SK-N-SH (cell line): Measurements from ENCODE around the gene ADGRG3. TPM values are rescaled to one million over a fixed set of nuclear protein-coding genes. Genes with fewer than 3 reads are reported as not detected.
A peak's percentile ranks its signal among the peaks of the same experiment; 100 is the strongest.

Source experiments
- CTCF ChIA-PET: fragments of 300-600, 350-600 bp; formaldehyde crosslinking; extraction: SDS; loops from one replicate; lab custom pipeline; 2021; lab: Yijun Ruan, JAX
- POLR2A ChIA-PET: fragments of 350-600 bp; sonication (Branson Sonifier 250); formaldehyde crosslinking; extraction: SDS; loops from one replicate; lab custom pipeline; 2020; ENCODE audit warnings: antibody characterized with exemption, inconsistent platforms; lab: Yijun Ruan, JAX
- DNase-seq: peaks from one replicate; pipeline ENCODE4 v3.0.0; 2012
- H2AFZ ChIP-seq: fragments of 200-600 bp; sonication (generic); 2 replicates; pipeline ENCODE4 v1.8.1; 2016; ENCODE audit warnings: antibody characterized with exemption, mild to moderate bottlenecking, low read depth
- H3F3A ChIP-seq: fragments of 200-600 bp; sonication (generic); replicated peaks from 2 replicates; pipeline ENCODE3; 2016; ENCODE audit warnings: antibody characterized with exemption, mild to moderate bottlenecking; ENCODE audit not compliant: insufficient read depth
- H3K27ac ChIP-seq, 2 experiments: fragments of 200-500 bp in 1 of 2; fragments of 200-600 bp in 1 of 2; sonication (Bioruptor generic) in 1 of 2; sonication (generic), shearing (Covaris generic) in 1 of 2; 2 replicates each; pipeline versions ENCODE4 v1.5.1 to v1.6.1; 2014 to 2016; ENCODE audit warnings: low read depth in 2 of 2, inconsistent platforms in 1 of 2, low read length in 1 of 2, mild to moderate bottlenecking in 1 of 2, mixed read lengths in 1 of 2
- H3K27me3 ChIP-seq: fragments of 200-600 bp; sonication (generic), shearing (Covaris generic); 2 replicates; pipeline ENCODE4 v1.6.1; 2016; ENCODE audit warnings: mixed run types; ENCODE audit not compliant: insufficient read depth
- H3K36me3 ChIP-seq, 2 experiments: fragments of 200-500 bp in 1 of 2; fragments of 200-600 bp in 1 of 2; sonication (Bioruptor generic) in 1 of 2; sonication (generic) in 1 of 2; replicated peaks in 1 of 2; 2 replicates each; pipeline versions ENCODE3 to v1.5.1; 2014 to 2016; ENCODE audit warnings: low read length in 1 of 2, mild to moderate bottlenecking in 1 of 2; ENCODE audit not compliant: insufficient read depth in 2 of 2, control insufficient read depth in 1 of 2
- H3K4me1 ChIP-seq, 2 experiments: fragments of 200-500 bp in 1 of 2; fragments of 200-600 bp in 1 of 2; sonication (Bioruptor generic) in 1 of 2; sonication (generic), shearing (Covaris generic) in 1 of 2; 2 replicates each; pipeline versions ENCODE4 v1.5.1 to v1.6.1; 2014 to 2016; ENCODE audit warnings: low read depth in 1 of 2, low read length in 1 of 2, mixed run types in 1 of 2; ENCODE audit not compliant: insufficient read depth in 2 of 2, control insufficient read depth in 1 of 2
- H3K4me2 ChIP-seq: fragments of 200-600 bp; sonication (generic), shearing (Covaris generic); 2 replicates; pipeline ENCODE4 v1.6.1; 2017; ENCODE audit warnings: mixed run types
- H3K4me3 ChIP-seq, 2 experiments: fragments of 200-500 bp in 1 of 2; fragments of 200-600 bp in 1 of 2; sonication (Bioruptor generic) in 1 of 2; sonication (generic), shearing (Covaris generic) in 1 of 2; 2 replicates each; pipeline versions ENCODE4 v1.5.1 to v1.8.1; 2014 to 2016; ENCODE audit warnings: low read depth in 2 of 2, inconsistent platforms in 1 of 2, low read length in 1 of 2, mild to moderate bottlenecking in 1 of 2, mixed read lengths in 1 of 2, moderate library complexity in 1 of 2
- H3K79me2 ChIP-seq: fragments of 200-600 bp; sonication (generic); 2 replicates; pipeline ENCODE4 v1.8.1; 2017; ENCODE audit warnings: mild to moderate bottlenecking; ENCODE audit not compliant: insufficient read depth
- H3K9ac ChIP-seq: fragments of 200-600 bp; sonication (generic); 2 replicates; pipeline ENCODE4 v1.6.1; 2017; ENCODE audit warnings: mixed run types
- H3K9me2 ChIP-seq: fragments of 200-600 bp; sonication (generic); 2 replicates; pipeline ENCODE4 v1.6.1; 2017; ENCODE audit warnings: mixed run types
- H3K9me3 ChIP-seq: fragments of 200-600 bp; sonication (generic); 2 replicates; pipeline ENCODE4 v1.6.1; 2017; ENCODE audit warnings: mixed run types, mild to moderate bottlenecking, moderate library complexity
- H4K20me1 ChIP-seq: fragments of 200-600 bp; sonication (generic); 2 replicates; pipeline ENCODE4 v1.6.1; 2017; ENCODE audit warnings: mild to moderate bottlenecking, mixed run types; ENCODE audit not compliant: insufficient read depth
- CHD2 ChIP-seq: fragments of 150-350 bp; IDR thresholded peaks from 2 replicates; pipeline ENCODE4 v1.6.1; 2018; ENCODE audit warnings: low read length; ENCODE audit not compliant: partially characterized antibody
- ELF1 ChIP-seq: IDR thresholded peaks from 2 replicates; pipeline ENCODE4 v1.4.0; 2012
- EZH2phosphoT487 ChIP-seq: fragments of 200-600 bp; sonication (generic); IDR thresholded peaks from 2 replicates; pipeline ENCODE4 v1.6.1; 2017; ENCODE audit warnings: low read depth, mixed run types, mild to moderate bottlenecking, antibody characterized with exemption, moderate library complexity, borderline replicate concordance
- GATA2 ChIP-seq: sonication (generic); formaldehyde crosslinking; IDR thresholded peaks from 2 replicates; pipeline ENCODE4 v1.5.0; 2020; ENCODE audit warnings: mild to moderate bottlenecking, missing genetic modification reagents
- JUND ChIP-seq: IDR thresholded peaks from 2 replicates; pipeline ENCODE4 v1.4.0; 2012
- MEF2A ChIP-seq: IDR thresholded peaks from 2 replicates; pipeline ENCODE4 v1.4.0; 2012; ENCODE audit warnings: low read depth, borderline replicate concordance
- NFIC ChIP-seq: IDR thresholded peaks from 2 replicates; pipeline ENCODE4 v1.4.0; 2012; ENCODE audit warnings: borderline replicate concordance
- RAD21 ChIP-seq: IDR thresholded peaks from 2 replicates; pipeline ENCODE4 v1.6.1; 2012; ENCODE audit warnings: mild to moderate bottlenecking, low read length
- RFX5 ChIP-seq: IDR thresholded peaks from 2 replicates; pipeline ENCODE4 v1.6.1; 2012; ENCODE audit warnings: mild to moderate bottlenecking, improper control_type of control experiment, low read length
- SIN3A ChIP-seq: IDR thresholded peaks from 2 replicates; pipeline ENCODE4 v1.6.1; 2012; ENCODE audit warnings: low read depth, mild to moderate bottlenecking, low read length, moderate library complexity, borderline replicate concordance
- SMC3 ChIP-seq: IDR thresholded peaks from 2 replicates; pipeline ENCODE4 v1.6.1; 2012; ENCODE audit warnings: low read depth, low read length, improper control_type of control experiment
- TCF12 ChIP-seq: IDR thresholded peaks from 2 replicates; pipeline ENCODE4 v1.4.0; 2012
- WGBS: methylation state at CpG from one replicate; pipeline ENCODE4 v1.1.6; 2017; ENCODE audit warnings: low lambda C conversion rate; 5-methylcytosine and 5-hydroxymethylcytosine counted together
- polyA plus RNA-seq, 3 experiments: library from polyadenylated mRNA; depleted of rRNA; stranded (reverse); fragments of >200 nt; gene quantifications; 2 replicates each; pipeline ENCODE4 v1.2.3, GENCODE V29; 2012
- TF ChIP-seq, protein P1 (sequence below): IDR thresholded peaks from 2 replicates; pipeline ENCODE4 v1.4.0; 2012; ENCODE audit warnings: low read depth
- TF ChIP-seq, protein P2 (sequence below): IDR thresholded peaks from 2 replicates; pipeline ENCODE4 v1.4.0; 2012; ENCODE audit warnings: low read depth, borderline replicate concordance
- TF ChIP-seq, protein P3 (sequence below): IDR thresholded peaks from 2 replicates; pipeline ENCODE4 v1.4.0; 2012; ENCODE audit warnings: low read depth, borderline replicate concordance
- TF ChIP-seq, protein P4 (sequence below): fragments of 150-350 bp; IDR thresholded peaks from 2 replicates; pipeline ENCODE4 v1.6.1; 2016; ENCODE audit warnings: mild to moderate bottlenecking, low read depth, low read length

The ADGRG3 gene
- polyA plus RNA-seq, 1 of the 3 experiments (the other 2 are of a cell fraction) = not detected

DNA sequence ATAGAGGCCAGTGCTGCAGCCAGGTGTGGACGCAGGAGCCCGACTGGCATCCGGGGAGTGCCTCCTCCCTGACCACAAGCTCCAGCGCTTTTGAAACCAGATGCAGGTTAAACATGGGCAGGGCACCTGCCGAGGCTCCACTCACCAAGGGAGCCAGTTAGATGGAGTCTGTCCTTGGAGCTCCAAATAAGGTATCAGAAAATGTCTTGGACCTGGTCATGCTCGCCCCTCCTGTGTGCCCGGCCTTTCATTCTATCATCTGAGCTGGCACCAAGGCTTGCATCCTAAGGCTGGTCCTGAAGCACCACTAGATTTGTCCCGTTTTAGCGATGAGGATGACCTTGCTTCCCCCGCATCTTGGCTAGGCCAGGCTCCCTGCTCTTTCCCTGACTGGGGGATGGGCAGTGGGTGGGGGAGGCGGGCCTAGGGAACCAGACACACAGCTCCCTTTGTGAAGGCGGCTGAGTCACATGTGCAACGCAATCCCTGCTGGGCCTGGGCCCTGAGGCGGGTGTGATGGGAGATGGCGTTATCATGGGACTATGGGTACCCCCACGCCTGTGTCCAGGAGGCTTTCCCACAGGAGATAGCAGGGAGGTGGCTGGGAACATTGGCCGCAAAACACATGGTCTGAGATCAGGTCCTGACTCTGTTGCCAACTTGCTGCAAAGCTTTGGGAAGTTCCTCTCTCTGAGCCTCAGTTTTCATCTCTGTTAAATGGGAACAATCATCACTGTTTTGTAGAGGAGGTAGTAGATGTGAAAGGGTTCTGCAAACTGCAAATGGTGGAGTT is 44.7 kb upstream of the ADGRG3 start:
- ChIA-PET CTCF (interaction anchor here (0.8 to 5.6 kb wide), 8 partner anchors 12 to 47 kb away, joined by 3 to 30 read pairs (median 4); no protein-coding TSS in a partner anchor), POLR2A (no interaction called here)
- no peak overlapping the region for H3K27ac ChIP-seq
- DNase-seq = no peak
- H3K4me1 ChIP-seq = peaks cover 8 to 28% of the 10 kb centered on the region in 2 experiments; a peak in 3 of 4 replicates
- H3K27me3 ChIP-seq = no peaks in the 10 kb centered on the region
- H3F3A ChIP-seq = peaks cover 6% of the 10 kb centered on the region
- no peaks in the 10 kb centered on the region for H3K9me2 ChIP-seq
- H2AFZ ChIP-seq = no peak overlapping the region
- no peak overlapping the region for H3K4me2 ChIP-seq
- H3K79me2 ChIP-seq = no peaks in the 10 kb centered on the region
- TF ChIP-seq NFIC = no peak
- TF ChIP-seq, protein P1, sequence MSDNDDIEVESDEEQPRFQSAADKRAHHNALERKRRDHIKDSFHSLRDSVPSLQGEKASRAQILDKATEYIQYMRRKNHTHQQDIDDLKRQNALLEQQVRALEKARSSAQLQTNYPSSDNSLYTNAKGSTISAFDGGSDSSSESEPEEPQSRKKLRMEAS = peak; percentile 36; the same call in 1 of the 2 replicates
- TF ChIP-seq CHD2 = peak; percentile 46
- TF ChIP-seq, protein P2, sequence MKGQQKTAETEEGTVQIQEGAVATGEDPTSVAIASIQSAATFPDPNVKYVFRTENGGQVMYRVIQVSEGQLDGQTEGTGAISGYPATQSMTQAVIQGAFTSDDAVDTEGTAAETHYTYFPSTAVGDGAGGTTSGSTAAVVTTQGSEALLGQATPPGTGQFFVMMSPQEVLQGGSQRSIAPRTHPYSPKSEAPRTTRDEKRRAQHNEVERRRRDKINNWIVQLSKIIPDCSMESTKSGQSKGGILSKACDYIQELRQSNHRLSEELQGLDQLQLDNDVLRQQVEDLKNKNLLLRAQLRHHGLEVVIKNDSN = 0 out of 2 replicates have a peak, but pooled peaks have one; percentile 42
- TF ChIP-seq, all 33 proteins: peak for 3
- WGBS = 52% methylated on average over 4 of the region's 17 CpGs
- no peaks in the 10 kb centered on the region for H3K36me3 ChIP-seq
- H3K4me3 ChIP-seq = no peak overlapping the region
- H3K9ac ChIP-seq = no peak overlapping the region
- no peaks in the 10 kb centered on the region for H3K9me3 ChIP-seq
- H4K20me1 ChIP-seq = no peaks in the 10 kb centered on the region

DNA sequence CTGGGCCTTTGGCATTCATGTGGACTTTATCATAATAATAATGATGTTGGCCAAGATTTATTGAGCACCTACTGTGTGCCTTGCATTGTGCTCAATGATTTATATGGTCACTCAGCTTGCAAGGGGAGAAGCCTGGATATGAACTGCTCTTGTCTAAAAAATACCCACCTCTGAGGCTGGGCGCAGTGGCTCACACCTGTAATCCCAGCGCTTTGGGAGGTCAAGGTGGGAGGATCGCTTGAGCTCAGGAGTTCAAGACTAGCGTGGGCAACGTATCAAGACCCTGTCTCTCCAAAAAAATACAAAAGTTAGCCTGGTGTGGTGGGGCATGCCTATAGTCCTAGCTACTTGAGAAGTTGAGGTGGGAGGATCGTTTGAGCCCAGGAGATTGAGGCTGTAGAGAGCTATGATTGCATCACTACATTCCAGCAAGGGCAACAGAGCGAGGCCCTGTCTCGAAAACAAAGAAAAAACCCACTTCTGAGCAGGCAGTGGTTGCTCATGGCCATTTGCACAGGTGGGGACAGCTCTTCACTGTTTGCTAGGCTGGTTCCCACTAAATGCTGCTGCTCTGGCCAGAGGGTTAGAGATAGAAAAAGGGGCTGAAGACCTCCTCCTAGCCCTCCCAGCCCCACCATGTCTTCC is 43.9 kb upstream of the ADGRG3 start:
- Histone ChIP-seq H3K27ac (no peak overlapping the region), H3K79me2 (no peaks in the 10 kb centered on the region), H3F3A (peaks cover 6% of the 10 kb centered on the region), H2AFZ (no peak overlapping the region), H3K4me1 (peaks cover 16 to 31% of the 10 kb centered on the region in 2 experiments; a peak in 3 of 4 replicates), H3K9me2 (no peaks in the 10 kb centered on the region), H3K36me3 (no peaks in the 10 kb centered on the region), H4K20me1 (no peaks in the 10 kb centered on the region), H3K9me3 (no peaks in the 10 kb centered on the region), H3K4me2 (no peak overlapping the region), H3K27me3 (no peaks in the 10 kb centered on the region), H3K9ac (no peak overlapping the region), H3K4me3 (no peak overlapping the region)
- ChIA-PET CTCF (interaction anchor here (0.8 to 5.6 kb wide), 6 partner anchors 14 to 48 kb away, joined by 3 to 30 read pairs (median 5); no protein-coding TSS in a partner anchor), POLR2A (no interaction called here)
- TF ChIP-seq, protein P3, sequence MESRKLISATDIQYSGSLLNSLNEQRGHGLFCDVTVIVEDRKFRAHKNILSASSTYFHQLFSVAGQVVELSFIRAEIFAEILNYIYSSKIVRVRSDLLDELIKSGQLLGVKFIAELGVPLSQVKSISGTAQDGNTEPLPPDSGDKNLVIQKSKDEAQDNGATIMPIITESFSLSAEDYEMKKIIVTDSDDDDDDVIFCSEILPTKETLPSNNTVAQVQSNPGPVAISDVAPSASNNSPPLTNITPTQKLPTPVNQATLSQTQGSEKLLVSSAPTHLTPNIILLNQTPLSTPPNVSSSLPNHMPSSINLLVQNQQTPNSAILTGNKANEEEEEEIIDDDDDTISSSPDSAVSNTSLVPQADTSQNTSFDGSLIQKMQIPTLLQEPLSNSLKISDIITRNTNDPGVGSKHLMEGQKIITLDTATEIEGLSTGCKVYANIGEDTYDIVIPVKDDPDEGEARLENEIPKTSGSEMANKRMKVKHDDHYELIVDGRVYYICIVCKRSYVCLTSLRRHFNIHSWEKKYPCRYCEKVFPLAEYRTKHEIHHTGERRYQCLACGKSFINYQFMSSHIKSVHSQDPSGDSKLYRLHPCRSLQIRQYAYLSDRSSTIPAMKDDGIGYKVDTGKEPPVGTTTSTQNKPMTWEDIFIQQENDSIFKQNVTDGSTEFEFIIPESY = no peak
- no peak for TF ChIP-seq CHD2
- no peak for TF ChIP-seq MEF2A
- no peak for TF ChIP-seq ELF1
- TF ChIP-seq RAD21 = no peak
- TF ChIP-seq SMC3 = no peak
- no peak for TF ChIP-seq JUND
- TF ChIP-seq, protein P4, sequence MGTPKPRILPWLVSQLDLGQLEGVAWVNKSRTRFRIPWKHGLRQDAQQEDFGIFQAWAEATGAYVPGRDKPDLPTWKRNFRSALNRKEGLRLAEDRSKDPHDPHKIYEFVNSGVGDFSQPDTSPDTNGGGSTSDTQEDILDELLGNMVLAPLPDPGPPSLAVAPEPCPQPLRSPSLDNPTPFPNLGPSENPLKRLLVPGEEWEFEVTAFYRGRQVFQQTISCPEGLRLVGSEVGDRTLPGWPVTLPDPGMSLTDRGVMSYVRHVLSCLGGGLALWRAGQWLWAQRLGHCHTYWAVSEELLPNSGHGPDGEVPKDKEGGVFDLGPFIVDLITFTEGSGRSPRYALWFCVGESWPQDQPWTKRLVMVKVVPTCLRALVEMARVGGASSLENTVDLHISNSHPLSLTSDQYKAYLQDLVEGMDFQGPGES = no peak
- TF ChIP-seq RFX5 = no peak
- no peak for TF ChIP-seq SIN3A
- no peak for TF ChIP-seq TCF12
- TF ChIP-seq EZH2phosphoT487 = no peak
- no peak for TF ChIP-seq GATA2 (CRISPR knock-in tag)
- 86% methylated on average over 8 of the region's 8 CpGs for WGBS
- no peak for DNase-seq
